ENCODE data around the gene CAMK4.

GRCh38 chr5:111478266-111478665 is 254.1 kb downstream of the CAMK4 start:
- TF ChIP-seq CTCF (IDR thresholded peaks at IDR 0.05; ENCODE audit: low read depth, low read length, missing input control) (no peak), RAD21 (IDR thresholded peaks at IDR 0.05) (peak; percentile 33 to 40), FOXA2 (IDR thresholded peaks at IDR 0.05) (no peak), ZBTB33 (IDR thresholded peaks at IDR 0.05) (no peak), REST (IDR thresholded peaks at IDR 0.05) (no peak), MAX (IDR thresholded peaks at IDR 0.05) (no peak), GABPA (IDR thresholded peaks at IDR 0.05 in 1 of 2, conservative IDR thresholded peaks at IDR 0.05 in 1 of 2) (no peak), SP1 (IDR thresholded peaks at IDR 0.05) (no peak), TAF1 (conservative IDR thresholded peaks at IDR 0.05) (no peak), FOXA1 (IDR thresholded peaks at IDR 0.05) (no peak)
